Urinary bladder (tissue), 4 donors: ENCODE measurements around the gene UCHL1. TPM values are rescaled to one million over a fixed set of nuclear protein-coding genes. Genes with fewer than 3 reads are reported as not detected.

Experiments used
- DNase-seq: peaks from one replicate; pipeline ENCODE4 v3.0.0-alpha.2; 2015; ENCODE audit errors: extremely low spot score
- H3K27ac ChIP-seq: one replicate; pipeline ENCODE4 v1.5.1; 2013; ENCODE audit warnings: low read depth, mild to moderate bottlenecking, moderate library complexity
- H3K36me3 ChIP-seq: one replicate; pipeline ENCODE4 v1.6.1; 2013; ENCODE audit warnings: mild to moderate bottlenecking, moderate library complexity; ENCODE audit not compliant: insufficient read depth
- H3K4me1 ChIP-seq: one replicate; pipeline ENCODE4 v1.6.1; 2013; ENCODE audit warnings: mild to moderate bottlenecking, moderate library complexity; ENCODE audit not compliant: insufficient read depth
- H3K4me3 ChIP-seq: one replicate; pipeline ENCODE4 v1.5.1; 2013; ENCODE audit warnings: low read depth, low read length
- WGBS: extraction: QIAGEN DNeasy Blood & Tissue Kit; methylation state at CpG from one replicate; pipeline ENCODE4 v1.1.7; 2013; 5-methylcytosine and 5-hydroxymethylcytosine counted together
- polyA plus RNA-seq: library from polyadenylated mRNA; stranded (reverse); fragments of 200-250 nt; gene quantifications from one replicate; pipeline ENCODE4 v1.2.3, GENCODE V29; 2013
- total RNA-seq: library from RNA; depleted of rRNA; stranded (reverse); fragments of >200 nt; gene quantifications from one replicate; pipeline ENCODE4 v1.2.3, GENCODE V29; 2014
- donor health status: healthy with polysubstance abuse.
- donor health status: healthy.

Gene UCHL1
- total and polyA plus RNA-seq, 2 donors: 37.2 to 81.6 TPM

DNA sequence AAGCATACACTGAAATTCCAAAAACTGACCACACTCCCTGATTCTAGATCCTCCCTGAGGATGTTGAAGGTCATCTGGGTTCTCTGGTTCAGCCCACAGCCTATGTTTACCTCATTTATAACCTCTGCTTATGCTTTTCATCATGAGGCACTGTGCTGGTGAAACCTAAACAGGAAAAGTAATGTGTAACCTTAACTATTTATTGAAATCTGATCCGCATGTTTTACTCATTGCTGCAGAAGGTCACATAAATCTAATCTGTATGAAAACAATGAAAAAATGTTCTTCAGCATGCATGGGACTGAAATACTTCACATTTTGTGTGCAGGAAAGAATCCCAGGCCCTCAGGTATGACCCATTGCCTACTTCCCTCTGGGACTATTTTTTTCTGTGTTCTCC is 30.3 kb downstream of the UCHL1 start:
- WGBS: 73% methylated on average over 1 of the region's 1 CpG
- DNase-seq: peak; percentile 23

DNA sequence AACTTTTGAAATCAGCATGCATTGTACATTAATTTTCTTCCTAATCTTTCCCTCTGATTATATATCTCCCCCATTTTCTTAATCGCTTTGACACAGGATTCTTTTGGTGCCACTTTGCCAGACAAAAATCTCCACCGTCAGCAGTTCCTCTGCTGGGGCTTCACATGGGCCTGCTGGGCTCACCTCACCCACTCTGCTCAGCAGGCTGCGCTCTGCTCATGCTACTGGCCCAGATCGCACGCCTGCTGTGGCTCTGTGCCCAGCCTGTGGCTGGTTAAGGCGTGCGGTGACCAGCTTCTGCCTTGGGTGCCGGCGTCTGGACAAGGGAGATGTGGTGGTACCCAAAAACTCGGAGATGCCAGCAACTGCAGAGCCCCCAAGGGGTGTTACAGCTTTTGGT is 31.1 kb downstream of the UCHL1 start:
- Histone ChIP-seq H3K4me3 (no peak overlapping the region), H3K27ac (no peak overlapping the region), H3K4me1 (no peaks in the 10 kb centered on the region), H3K36me3 (no peaks in the 10 kb centered on the region)
- no peak for DNase-seq
- WGBS: 94% methylated on average over 10 of the region's 10 CpGs

More for the DNA sequence above, 30.3 kb downstream of the UCHL1 start:
- no peak overlapping the region for H3K4me3 ChIP-seq
- H3K36me3 ChIP-seq: no peaks in the 10 kb centered on the region
- H3K4me1 ChIP-seq: no peaks in the 10 kb centered on the region
- no peak overlapping the region for H3K27ac ChIP-seq

DNA sequence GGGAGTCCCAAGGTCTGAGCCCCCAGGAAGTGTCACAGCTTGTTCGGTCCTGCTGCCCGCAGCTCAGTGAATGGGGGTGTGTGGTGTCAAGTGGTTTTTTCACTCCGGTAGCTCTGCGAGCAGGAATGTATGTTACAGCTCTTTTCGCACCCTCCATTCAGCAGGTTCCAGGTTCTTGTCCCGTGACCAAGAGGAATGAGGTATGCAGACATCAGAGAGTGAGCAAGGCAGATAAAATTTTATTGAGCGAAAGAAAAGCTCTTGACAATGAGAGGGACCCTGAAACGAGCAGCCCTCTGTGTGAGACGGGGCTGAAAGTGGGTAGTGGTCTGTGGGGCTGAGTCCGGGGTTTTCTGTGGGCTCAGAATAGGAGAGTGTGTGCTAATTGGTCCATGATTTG is 31.5 kb downstream of the UCHL1 start:
- 97% methylated on average over 10 of the region's 10 CpGs for WGBS

DNA sequence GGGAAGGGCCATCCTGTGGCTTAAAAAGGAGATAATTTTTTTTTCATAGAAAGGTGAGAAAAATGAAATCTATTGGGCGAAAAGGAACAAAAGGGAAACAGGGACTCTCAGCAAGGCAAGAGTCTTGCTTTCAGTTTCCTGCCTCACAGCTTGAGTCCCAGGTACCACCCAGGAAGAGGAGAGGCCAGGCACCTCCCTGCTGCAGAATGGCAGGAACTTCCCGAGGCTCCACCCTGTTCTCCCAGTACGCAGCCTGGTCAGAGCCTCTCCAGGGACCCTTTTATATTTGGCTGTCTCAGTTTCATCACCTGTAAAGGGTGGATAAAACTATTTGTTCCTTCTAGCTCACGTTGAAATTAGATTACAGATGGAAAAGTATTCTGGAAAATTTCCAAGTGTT is 33.8 kb downstream of the UCHL1 start:
- H3K4me1 ChIP-seq: no peaks in the 10 kb centered on the region
- H3K27ac ChIP-seq: no peak overlapping the region
- 67% methylated on average over 4 of the region's 4 CpGs for WGBS
- no peaks in the 10 kb centered on the region for H3K36me3 ChIP-seq
- H3K4me3 ChIP-seq: no peak overlapping the region
- DNase-seq: no peak

More for the DNA sequence above, 31.5 kb downstream of the UCHL1 start:
- Histone ChIP-seq H3K27ac (no peak overlapping the region), H3K36me3 (no peaks in the 10 kb centered on the region), H3K4me3 (no peak overlapping the region), H3K4me1 (no peaks in the 10 kb centered on the region)
- DNase-seq: no peak

DNA sequence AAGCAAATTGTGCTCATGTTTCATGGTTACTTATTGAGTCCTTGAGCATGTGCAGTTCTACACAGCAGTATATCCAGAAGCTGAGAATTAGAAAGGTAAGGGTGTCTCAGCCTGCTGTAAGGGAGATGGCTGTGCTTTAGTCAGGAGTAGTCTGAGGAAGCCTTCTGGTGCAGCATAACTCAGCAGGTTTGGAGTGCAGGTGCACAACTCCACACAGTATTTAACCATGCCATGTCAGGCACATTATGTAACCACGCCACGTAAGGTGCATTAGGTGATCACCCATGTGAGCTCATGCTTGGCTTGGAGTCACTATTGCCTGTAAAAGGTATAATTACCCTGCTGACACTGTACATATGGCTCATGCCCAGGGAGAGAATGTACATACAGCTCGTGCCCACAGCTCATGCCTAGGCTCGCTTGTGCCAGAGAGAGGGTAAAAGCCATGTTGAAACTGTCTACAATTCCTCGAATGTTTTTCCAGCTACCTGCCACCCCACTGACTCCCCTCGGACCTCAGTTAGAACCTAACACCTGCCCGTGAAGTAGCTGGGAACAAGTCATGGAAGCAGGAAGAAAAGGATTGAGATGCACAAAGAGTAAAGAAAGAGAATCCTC is 37.8 kb downstream of the UCHL1 start:
- no peaks in the 10 kb centered on the region for H3K4me1 ChIP-seq
- DNase-seq: no peak
- 96% methylated on average over 7 of the region's 7 CpGs for WGBS
- no peak overlapping the region for H3K4me3 ChIP-seq
- no peaks in the 10 kb centered on the region for H3K36me3 ChIP-seq
- H3K27ac ChIP-seq: no peak overlapping the region

DNA sequence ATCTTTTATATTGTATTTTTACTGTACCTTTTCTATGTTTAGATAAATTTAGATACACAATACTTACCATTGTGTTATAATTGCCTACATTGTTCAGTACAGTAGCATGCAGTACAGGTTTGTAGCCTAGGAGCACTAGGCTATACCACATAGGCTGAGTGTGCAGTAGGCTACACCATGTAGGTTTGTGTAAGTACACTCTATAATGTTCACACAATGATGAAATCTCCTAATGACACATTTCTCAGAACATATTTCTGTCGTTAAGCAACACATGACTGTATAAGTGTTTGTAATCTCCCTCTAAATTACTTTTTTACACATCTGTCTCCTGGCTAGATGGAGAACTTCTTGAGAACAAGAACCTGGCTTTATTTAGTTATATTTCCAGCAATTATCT is 40.3 kb downstream of the UCHL1 start:
- Histone ChIP-seq H3K4me3 (no peak overlapping the region), H3K27ac (no peak overlapping the region), H3K4me1 (no peaks in the 10 kb centered on the region), H3K36me3 (no peaks in the 10 kb centered on the region)
- 59% methylated on average over 1 of the region's 1 CpG for WGBS
- no peak for DNase-seq

DNA sequence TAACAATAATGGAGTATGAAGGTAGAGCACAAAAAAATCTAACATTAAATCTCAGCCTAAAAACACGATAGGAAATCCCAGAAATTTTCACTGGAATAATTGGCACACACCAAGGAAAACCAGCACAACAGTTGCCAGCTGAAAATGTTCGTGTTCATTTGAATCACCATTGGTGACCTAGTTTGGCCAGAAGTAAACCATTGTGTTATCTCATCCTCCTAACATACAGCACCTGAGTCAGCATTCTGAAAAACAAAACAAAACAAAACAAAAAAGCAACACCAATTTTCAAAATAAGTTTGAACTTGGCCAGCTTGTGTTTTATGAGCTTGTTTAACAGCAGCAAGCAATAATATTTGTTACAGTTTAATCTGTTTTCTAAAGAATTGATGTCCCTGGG is 41.1 kb downstream of the UCHL1 start:
- H3K4me1 ChIP-seq: no peaks in the 10 kb centered on the region
- WGBS: 17% methylated on average over 2 of the region's 2 CpGs
- DNase-seq: no peak
- H3K4me3 ChIP-seq: no peak overlapping the region
- no peak overlapping the region for H3K27ac ChIP-seq
- H3K36me3 ChIP-seq: no peaks in the 10 kb centered on the region

DNA sequence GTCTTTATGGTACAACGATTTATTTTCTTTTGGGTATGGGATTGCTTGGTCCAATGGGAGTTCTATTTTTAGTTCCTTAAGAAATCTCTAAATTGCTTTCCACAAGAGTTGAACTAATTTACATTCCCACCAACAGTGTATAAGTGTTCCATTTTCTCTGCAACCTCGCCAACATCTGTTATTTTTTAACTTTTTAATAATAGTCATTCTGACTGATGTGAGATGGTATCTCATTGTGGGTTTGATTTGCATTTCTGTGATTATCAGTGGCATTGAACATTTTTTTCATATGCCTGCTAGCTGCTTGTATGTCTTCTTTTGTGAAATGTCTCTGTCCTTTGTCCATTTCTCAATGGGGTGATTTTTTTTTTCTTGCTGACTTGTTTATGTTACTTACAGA is 42.8 kb downstream of the UCHL1 start:
- no peak for DNase-seq
- H3K4me3 ChIP-seq: no peak overlapping the region
- WGBS: 80% methylated on average over 2 of the region's 2 CpGs

DNA sequence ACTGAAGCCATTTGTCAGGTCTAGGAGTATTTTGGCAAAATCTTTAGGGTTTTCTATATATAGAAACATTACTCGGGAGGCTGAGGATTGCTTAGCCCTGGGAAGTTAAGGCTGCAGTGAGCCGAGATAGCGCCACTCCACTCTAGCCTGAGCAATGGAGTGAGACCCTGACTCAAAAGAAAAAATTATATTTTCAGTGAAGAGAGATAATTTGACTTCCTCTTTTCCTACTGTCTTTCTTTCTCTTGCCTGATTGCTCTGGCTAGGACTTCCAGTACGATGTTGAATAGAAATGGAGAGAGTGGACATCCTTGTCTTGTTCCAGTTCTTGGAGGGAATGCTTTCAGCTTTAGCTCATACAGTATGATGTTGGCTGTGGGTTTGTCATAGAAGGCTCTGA is 44.4 kb downstream of the UCHL1 start:
- Histone ChIP-seq H3K36me3 (no peaks in the 10 kb centered on the region), H3K27ac (no peak overlapping the region), H3K4me1 (no peaks in the 10 kb centered on the region), H3K4me3 (no peak overlapping the region)
- no peak for DNase-seq
- 76% methylated on average over 4 of the region's 4 CpGs for WGBS

More for the DNA sequence above, 42.8 kb downstream of the UCHL1 start:
- Histone ChIP-seq H3K36me3 (no peaks in the 10 kb centered on the region), H3K4me1 (no peaks in the 10 kb centered on the region), H3K27ac (no peak overlapping the region)

DNA sequence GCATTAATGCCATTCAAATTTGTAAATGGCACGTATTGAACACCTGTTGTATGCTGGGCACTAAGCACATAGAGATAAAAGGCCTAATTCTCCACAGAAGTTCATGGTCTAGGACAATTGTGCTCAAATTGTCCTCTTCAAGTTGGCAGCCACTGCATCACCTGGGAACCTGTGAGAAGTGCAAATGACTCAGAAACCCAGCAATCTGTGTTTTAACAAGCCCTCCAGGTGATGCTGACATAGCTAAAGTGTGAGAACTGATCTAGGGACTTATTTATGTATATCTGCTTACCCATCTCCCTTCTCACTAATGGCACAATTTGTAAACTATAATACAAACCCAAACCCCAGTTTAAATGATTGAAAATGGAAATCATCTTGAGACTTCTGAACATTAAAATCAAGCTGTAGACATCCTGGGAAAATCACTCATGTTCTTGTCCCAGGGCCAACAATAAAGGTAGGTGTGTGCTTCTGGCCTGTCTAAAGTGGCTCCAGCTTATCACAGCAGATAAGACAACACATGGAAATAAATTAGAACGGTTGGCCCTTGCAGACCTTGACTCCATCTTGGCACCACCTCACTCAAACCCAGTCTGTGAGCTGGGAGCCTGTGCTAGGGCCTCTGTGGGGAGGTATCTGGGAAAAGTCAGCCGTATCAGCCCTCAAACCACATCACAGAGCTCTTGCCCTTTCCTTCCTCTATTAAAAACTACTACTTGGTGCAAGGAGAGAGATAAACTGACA is 46.8 kb downstream of the UCHL1 start:
- no peak for DNase-seq
- Histone ChIP-seq H3K4me3 (no peak overlapping the region), H3K4me1 (no peaks in the 10 kb centered on the region), H3K27ac (no peak overlapping the region), H3K36me3 (no peaks in the 10 kb centered on the region)
- 65% methylated on average over 3 of the region's 3 CpGs for WGBS

DNA sequence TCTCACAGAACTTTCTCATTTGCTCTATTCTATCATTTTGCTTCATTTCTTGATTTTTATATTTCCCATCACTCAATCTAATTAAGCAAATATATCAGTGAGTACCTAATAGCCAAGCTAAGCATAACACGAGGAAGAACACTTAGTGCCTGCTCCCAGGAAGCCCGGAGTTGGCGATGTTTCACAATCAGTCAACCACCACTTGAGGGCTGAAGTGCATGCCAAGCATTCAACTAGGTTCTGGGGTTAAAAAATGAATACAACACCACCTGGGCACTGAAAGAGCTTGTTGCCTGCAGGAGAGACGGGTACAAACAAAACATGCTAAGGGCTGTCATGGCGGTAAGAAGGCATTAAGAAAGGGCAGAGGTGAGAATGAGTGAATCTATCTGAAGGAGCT is 47.5 kb downstream of the UCHL1 start:
- Histone ChIP-seq H3K27ac (no peak overlapping the region), H3K4me1 (no peaks in the 10 kb centered on the region), H3K36me3 (no peaks in the 10 kb centered on the region), H3K4me3 (no peak overlapping the region)
- 93% methylated on average over 5 of the region's 5 CpGs for WGBS
- no peak for DNase-seq

DNA sequence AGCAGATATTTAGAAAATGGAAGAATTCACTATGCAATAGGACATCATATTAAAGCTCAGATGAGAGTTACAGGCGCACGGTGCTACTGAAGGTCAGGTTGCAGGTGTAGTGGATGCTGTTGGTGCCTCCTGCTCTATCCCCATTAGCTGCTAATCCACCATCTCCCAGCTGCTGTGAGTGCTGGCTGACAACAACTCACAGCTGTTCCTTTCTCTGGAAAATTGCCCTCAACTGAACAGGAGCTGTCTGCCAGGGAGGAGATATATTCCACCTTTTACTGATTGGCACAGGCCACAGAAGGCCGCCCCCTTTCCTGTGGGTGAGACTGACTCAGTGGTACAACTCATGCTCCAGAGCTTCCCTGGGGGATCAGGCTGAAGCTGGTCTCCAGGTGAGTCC is 48.7 kb downstream of the UCHL1 start:
- Histone ChIP-seq H3K4me1 (no peaks in the 10 kb centered on the region), H3K4me3 (no peak overlapping the region), H3K36me3 (no peaks in the 10 kb centered on the region), H3K27ac (no peak overlapping the region)
- no peak for DNase-seq
- WGBS: 85% methylated on average over 3 of the region's 3 CpGs

DNA sequence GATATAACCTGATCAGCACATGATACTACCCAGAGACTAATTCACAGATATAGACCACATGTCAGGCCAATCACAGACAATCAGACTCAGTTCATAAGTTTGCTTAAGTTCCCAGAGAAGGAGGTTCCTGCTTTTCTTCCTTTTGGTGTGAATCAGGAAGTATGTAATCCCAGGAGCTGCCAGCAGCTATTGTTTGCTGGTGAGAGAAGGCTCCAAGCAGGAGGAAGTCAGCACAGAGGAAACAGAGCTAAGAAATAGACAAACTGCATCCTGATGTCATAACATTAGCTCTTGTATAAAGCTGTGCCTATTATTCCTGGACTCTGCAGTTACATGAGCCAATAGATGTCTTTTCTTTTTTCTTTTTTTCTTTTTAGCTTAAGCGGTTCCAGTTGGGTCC is 50.9 kb downstream of the UCHL1 start:
- Histone ChIP-seq H3K4me3 (no peak overlapping the region), H3K27ac (no peak overlapping the region), H3K4me1 (no peaks in the 10 kb centered on the region), H3K36me3 (no peaks in the 10 kb centered on the region)
- DNase-seq: no peak
- 78% methylated on average over 1 of the region's 1 CpG for WGBS

DNA sequence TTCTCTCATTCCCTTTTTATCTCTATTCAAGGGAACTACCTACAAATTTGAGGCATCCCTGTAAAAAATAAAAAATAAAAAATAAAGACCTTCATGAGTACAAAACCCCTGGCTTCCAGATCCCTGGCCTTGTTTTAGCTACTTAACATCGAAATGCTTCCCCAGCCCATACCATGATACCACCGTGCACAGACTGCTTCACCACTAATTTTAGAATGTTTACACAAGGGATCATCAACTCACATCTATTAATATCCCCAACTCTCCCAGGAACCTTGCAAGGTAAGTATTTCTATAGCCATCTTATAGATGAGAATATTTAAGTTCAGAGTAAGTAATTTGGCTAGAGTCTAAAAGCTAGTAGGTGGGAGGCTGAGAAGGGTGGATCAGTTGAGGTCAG is 51.7 kb downstream of the UCHL1 start:
- no peak overlapping the region for H3K27ac ChIP-seq
- H3K4me1 ChIP-seq: no peaks in the 10 kb centered on the region
- no peak for DNase-seq
- no peak overlapping the region for H3K4me3 ChIP-seq
- no peaks in the 10 kb centered on the region for H3K36me3 ChIP-seq
- WGBS: 51% methylated on average over 2 of the region's 2 CpGs
